Esophagus muscularis mucosa (tissue), 4 donors: ENCODE results near the gene DAZAP1.

Experiments
- CTCF ChIP-seq, 3 experiments: fragments of 200-600 bp in 2 of 3; fragments of 450-650 bp in 1 of 3; sonication (generic) in 2 of 3; IDR thresholded peaks; one replicate each; pipeline ENCODE4 v1.5.1; 2017 to 2019; ENCODE audit warnings: antibody characterized with exemption in 3 of 3, mild to moderate bottlenecking in 2 of 3, moderate library complexity in 1 of 3
- EP300 ChIP-seq: sonication (generic); formaldehyde crosslinking; IDR thresholded peaks from one replicate; pipeline ENCODE4 v1.6.1; 2017; ENCODE audit warnings: antibody characterized with exemption
- POLR2A ChIP-seq: fragments of 450-650 bp; IDR thresholded peaks from one replicate; pipeline ENCODE4 v1.6.1; 2017; ENCODE audit warnings: antibody characterized with exemption, moderate library complexity, mild to moderate bottlenecking, low read depth
- POLR2AphosphoS5 ChIP-seq, 2 donors: sonication (generic); formaldehyde crosslinking; IDR thresholded peaks; one replicate each; pipeline ENCODE4 v1.6.1; 2017; ENCODE audit warnings: antibody characterized with exemption in 2 of 2

GRCh38 chr19:1422360-1422759, 15.0 kb downstream of the DAZAP1 start:
- TF ChIP-seq POLR2A (no peak), CTCF (IDR thresholded peaks at IDR 0.05) (no peak), POLR2AphosphoS5 (IDR thresholded peaks at IDR 0.05) (no peak), EP300 (no peak)
